Measurements from ENCODE around the gene PLEKHF1.

GRCh38 chr19:29655648-29656335 is 9.5 kb upstream of the PLEKHF1 start:
- no peak for TF ChIP-seq POLR2A (IDR thresholded peaks at IDR 0.05)
- TF ChIP-seq, protein P1, sequence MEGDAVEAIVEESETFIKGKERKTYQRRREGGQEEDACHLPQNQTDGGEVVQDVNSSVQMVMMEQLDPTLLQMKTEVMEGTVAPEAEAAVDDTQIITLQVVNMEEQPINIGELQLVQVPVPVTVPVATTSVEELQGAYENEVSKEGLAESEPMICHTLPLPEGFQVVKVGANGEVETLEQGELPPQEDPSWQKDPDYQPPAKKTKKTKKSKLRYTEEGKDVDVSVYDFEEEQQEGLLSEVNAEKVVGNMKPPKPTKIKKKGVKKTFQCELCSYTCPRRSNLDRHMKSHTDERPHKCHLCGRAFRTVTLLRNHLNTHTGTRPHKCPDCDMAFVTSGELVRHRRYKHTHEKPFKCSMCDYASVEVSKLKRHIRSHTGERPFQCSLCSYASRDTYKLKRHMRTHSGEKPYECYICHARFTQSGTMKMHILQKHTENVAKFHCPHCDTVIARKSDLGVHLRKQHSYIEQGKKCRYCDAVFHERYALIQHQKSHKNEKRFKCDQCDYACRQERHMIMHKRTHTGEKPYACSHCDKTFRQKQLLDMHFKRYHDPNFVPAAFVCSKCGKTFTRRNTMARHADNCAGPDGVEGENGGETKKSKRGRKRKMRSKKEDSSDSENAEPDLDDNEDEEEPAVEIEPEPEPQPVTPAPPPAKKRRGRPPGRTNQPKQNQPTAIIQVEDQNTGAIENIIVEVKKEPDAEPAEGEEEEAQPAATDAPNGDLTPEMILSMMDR (IDR thresholded peaks at IDR 0.05) = no peak
